Measurements from ENCODE around the gene DLG5. TPM values are rescaled to one million over a fixed set of nuclear protein-coding genes. Genes with fewer than 3 reads are reported as not detected.

The DLG5 gene
- total and polyA plus RNA-seq, 10 of the 15 experiments (the other 5 are each of a cell fraction or from before 2014, with no cell fraction given) = 0.18 to 6.6 (median 2.7) TPM

DNA sequence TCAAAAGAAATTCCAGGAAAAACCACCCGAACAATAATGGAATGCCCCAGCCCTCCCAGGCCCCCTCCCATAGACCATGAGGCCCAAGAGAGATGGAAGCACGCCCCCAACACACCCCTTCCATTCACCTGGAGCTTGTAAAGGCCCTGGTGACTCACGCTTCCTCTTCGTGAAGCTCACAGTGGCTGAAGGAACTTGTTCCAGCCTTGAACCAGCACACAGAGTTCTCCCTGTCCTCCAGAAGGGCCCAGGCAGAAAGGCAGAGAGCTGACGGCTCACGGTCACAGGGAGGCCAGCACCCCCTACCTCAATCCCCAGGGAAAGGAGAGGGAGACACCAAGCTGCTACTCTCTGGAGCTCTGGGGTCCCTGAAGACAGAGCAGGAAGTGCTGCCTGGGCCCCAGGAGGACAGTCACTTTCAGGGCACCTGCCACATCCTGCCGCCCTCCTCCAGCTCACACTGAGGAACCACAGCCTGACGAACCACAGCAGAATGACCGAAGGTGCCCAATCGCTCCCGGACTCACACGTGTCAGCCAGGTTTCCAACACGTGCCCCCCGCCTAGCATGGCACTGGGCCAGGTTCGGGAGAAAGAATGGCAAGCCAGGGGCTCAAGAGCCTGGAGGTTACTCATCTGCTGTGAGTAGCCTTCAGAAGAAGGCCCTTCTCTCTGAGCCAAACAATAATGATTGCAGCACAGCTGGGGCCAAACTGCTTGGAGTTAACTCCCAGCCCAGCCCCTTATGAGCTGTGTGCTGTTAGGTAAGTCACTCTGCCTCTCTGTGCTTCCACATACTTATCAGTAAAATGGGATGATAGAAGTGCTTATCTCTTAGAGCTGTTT is 52.8 kb downstream of the DLG5 start (continued):
- TF ChIP-seq NRF1 (conservative IDR thresholded peaks at IDR 0.05; ENCODE audit: low read depth, low read length) = no peak
- TF ChIP-seq ESRRA (IDR thresholded peaks at IDR 0.05; ENCODE audit: low read length) = no peak
- TF ChIP-seq ZNF217 (IDR thresholded peaks at IDR 0.05) = no peak
- no peak for TF ChIP-seq SUPT20H (IDR thresholded peaks at IDR 0.05; ENCODE audit: borderline replicate concordance, control insufficient read depth, low read depth, low read length)
- TF ChIP-seq SREBF2 (IDR thresholded peaks at IDR 0.05; ENCODE audit: low read length) = no peak
- TF ChIP-seq ATF2 (IDR thresholded peaks at IDR 0.05; ENCODE audit: low read length) = no peak
- no peak for TF ChIP-seq JUND (IDR thresholded peaks at IDR 0.05; ENCODE audit: low read depth, low read length)
- no peak for TF ChIP-seq NR2C1 (IDR thresholded peaks at IDR 0.05)
- TF ChIP-seq E2F4 (IDR thresholded peaks at IDR 0.05; ENCODE audit: low read depth, low read length) = no peak
- TF ChIP-seq POU2F2 (IDR thresholded peaks at IDR 0.05; ENCODE audit: borderline replicate concordance, low read depth, low read length) = no peak; the same call in 2 of the 3 replicates
- TF ChIP-seq, protein P1, sequence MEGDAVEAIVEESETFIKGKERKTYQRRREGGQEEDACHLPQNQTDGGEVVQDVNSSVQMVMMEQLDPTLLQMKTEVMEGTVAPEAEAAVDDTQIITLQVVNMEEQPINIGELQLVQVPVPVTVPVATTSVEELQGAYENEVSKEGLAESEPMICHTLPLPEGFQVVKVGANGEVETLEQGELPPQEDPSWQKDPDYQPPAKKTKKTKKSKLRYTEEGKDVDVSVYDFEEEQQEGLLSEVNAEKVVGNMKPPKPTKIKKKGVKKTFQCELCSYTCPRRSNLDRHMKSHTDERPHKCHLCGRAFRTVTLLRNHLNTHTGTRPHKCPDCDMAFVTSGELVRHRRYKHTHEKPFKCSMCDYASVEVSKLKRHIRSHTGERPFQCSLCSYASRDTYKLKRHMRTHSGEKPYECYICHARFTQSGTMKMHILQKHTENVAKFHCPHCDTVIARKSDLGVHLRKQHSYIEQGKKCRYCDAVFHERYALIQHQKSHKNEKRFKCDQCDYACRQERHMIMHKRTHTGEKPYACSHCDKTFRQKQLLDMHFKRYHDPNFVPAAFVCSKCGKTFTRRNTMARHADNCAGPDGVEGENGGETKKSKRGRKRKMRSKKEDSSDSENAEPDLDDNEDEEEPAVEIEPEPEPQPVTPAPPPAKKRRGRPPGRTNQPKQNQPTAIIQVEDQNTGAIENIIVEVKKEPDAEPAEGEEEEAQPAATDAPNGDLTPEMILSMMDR (IDR thresholded peaks at IDR 0.05 in 2 of 3, conservative IDR thresholded peaks at IDR 0.05 in 1 of 3; ENCODE audit: control insufficient read depth in 2 of 3, extremely low read depth in 1 of 3, insufficient read depth in 1 of 3, low read depth in 3 of 3, low read length in 3 of 3) = no peak
- no peak for TF ChIP-seq PML (IDR thresholded peaks at IDR 0.05; ENCODE audit: low read length)
- TF ChIP-seq SMAD5 (IDR thresholded peaks at IDR 0.05; ENCODE audit: low read depth) = no peak
- TF ChIP-seq EZH2 (IDR thresholded peaks at IDR 0.05; ENCODE audit: borderline replicate concordance, control insufficient read depth, low read depth, low read length) = no peak
- no peak for TF ChIP-seq ZNF592 (IDR thresholded peaks at IDR 0.05)
- TF ChIP-seq TBL1XR1 (IDR thresholded peaks at IDR 0.05; ENCODE audit: low read depth, low read length) = no peak
- TF ChIP-seq BRCA1 (IDR thresholded peaks at IDR 0.05; ENCODE audit: low read depth, low read length) = no peak
- TF ChIP-seq SMARCA5 (IDR thresholded peaks at IDR 0.05) = 0 out of 2 replicates have a peak, but pooled peaks have one; percentile 55
- no peak for TF ChIP-seq ZNF384 (IDR thresholded peaks at IDR 0.05; ENCODE audit: borderline replicate concordance, low read depth, low read length)
- TF ChIP-seq FOXM1 (IDR thresholded peaks at IDR 0.05; ENCODE audit: low read depth, low read length) = no peak
- TF ChIP-seq TCF7 (IDR thresholded peaks at IDR 0.05; ENCODE audit: borderline replicate concordance) = no peak
- no peak for TF ChIP-seq PAX8 (IDR thresholded peaks at IDR 0.05)
- no peak for TF ChIP-seq STAT3 (IDR thresholded peaks at IDR 0.05; ENCODE audit: low read depth, low read length)
